ENCODE results near the gene DDX54.

- TF ChIP-seq, protein P1, sequence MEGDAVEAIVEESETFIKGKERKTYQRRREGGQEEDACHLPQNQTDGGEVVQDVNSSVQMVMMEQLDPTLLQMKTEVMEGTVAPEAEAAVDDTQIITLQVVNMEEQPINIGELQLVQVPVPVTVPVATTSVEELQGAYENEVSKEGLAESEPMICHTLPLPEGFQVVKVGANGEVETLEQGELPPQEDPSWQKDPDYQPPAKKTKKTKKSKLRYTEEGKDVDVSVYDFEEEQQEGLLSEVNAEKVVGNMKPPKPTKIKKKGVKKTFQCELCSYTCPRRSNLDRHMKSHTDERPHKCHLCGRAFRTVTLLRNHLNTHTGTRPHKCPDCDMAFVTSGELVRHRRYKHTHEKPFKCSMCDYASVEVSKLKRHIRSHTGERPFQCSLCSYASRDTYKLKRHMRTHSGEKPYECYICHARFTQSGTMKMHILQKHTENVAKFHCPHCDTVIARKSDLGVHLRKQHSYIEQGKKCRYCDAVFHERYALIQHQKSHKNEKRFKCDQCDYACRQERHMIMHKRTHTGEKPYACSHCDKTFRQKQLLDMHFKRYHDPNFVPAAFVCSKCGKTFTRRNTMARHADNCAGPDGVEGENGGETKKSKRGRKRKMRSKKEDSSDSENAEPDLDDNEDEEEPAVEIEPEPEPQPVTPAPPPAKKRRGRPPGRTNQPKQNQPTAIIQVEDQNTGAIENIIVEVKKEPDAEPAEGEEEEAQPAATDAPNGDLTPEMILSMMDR (IDR thresholded peaks at IDR 0.05; ENCODE audit: control extremely low read depth in 1 of 3, insufficient read depth in 1 of 3, low read depth in 1 of 3, low read length in 3 of 3) = no peak
- TF ChIP-seq FOSL1 (IDR thresholded peaks at IDR 0.05; ENCODE audit: insufficient read depth, low read depth, low read length) (no peak), TAF1 (IDR thresholded peaks at IDR 0.05; ENCODE audit: low read depth, low read length) (no peak), KDM1A (IDR thresholded peaks at IDR 0.05; ENCODE audit: borderline replicate concordance, low read length) (no peak), EP300 (IDR thresholded peaks at IDR 0.05; ENCODE audit: borderline replicate concordance in 1 of 2, low read depth in 2 of 2, low read length in 2 of 2) (no peak), MAFK (IDR thresholded peaks at IDR 0.05; ENCODE audit: low read depth, low read length) (no peak), GTF2F1 (IDR thresholded peaks at IDR 0.05; ENCODE audit: borderline replicate concordance, low read depth, low read length) (no peak), JUN (IDR thresholded peaks at IDR 0.05; ENCODE audit: low read depth, low read length) (no peak)
These were observed 30.2 kb downstream of the DDX54 start for GRCh38 chr12:113155060-113155459.
